HG03457 (cell line): Measurements from ENCODE around the gene HTR3D.
"Not testable (repeated sequence)": the region's sequence is repeated elsewhere in the genome, so short reads cannot be mapped to it uniquely, and the experiment has no call there.

Experiments
- ATAC-seq: cut with Tn5 transposase; IDR thresholded peaks from one replicate; pipeline ENCODE4 v1.9.1; 2021; ENCODE audit warnings: moderate number of reproducible peaks; ENCODE audit not compliant: unreplicated experiment

Gene HTR3D

GRCh38 chr3:184031187-184031792, at the start of gene HTR3D:
HTR3D (plus strand) TSS chr3:184031742; CDS start chr3:184031742, 0 bp downstream.
- no peak for ATAC-seq

GRCh38 chr3:183981990-183982644, 49.4 kb upstream of the HTR3D start:
- ATAC-seq: no peak

GRCh38 chr3:183984127-183984740, 47.3 kb upstream of the HTR3D start:
- ATAC-seq: no peak

GRCh38 chr3:183984749-183985729, 46.5 kb upstream of the HTR3D start:
- ATAC-seq: no peak

- no peak for ATAC-seq
These were observed 44.4 kb upstream of the HTR3D start for GRCh38 chr3:183987000-183987600.

- no peak for ATAC-seq
These were observed 43.2 kb upstream of the HTR3D start for GRCh38 chr3:183988216-183988790.

- no peak for ATAC-seq
These were observed 40.1 kb upstream of the HTR3D start for GRCh38 chr3:183991403-183991802.

- ATAC-seq: no peak
These were observed 29.8 kb upstream of the HTR3D start for GRCh38 chr3:184001761-184002160.

GRCh38 chr3:184002469-184002868, 29.1 kb upstream of the HTR3D start:
- no peak for ATAC-seq

GRCh38 chr3:184003187-184003967, 28.2 kb upstream of the HTR3D start:
- ATAC-seq: no peak

- no peak for ATAC-seq
These were observed 27.1 kb upstream of the HTR3D start for GRCh38 chr3:184004476-184004875.

- ATAC-seq: no peak
These were observed 25.5 kb upstream of the HTR3D start for GRCh38 chr3:184005941-184006507.

GRCh38 chr3:184007143-184007813, 24.3 kb upstream of the HTR3D start:
- ATAC-seq: not testable (repeated sequence)

- no peak for ATAC-seq
These were observed 23.4 kb upstream of the HTR3D start for GRCh38 chr3:184008161-184008560.

GRCh38 chr3:184011230-184011876, 20.2 kb upstream of the HTR3D start:
- no peak for ATAC-seq

- ATAC-seq: no peak
These were observed 19.3 kb upstream of the HTR3D start for GRCh38 chr3:184011937-184012889.

- ATAC-seq: no peak
These were observed 16.0 kb upstream of the HTR3D start for GRCh38 chr3:184015381-184016019.
